ENCODE measurements around the gene CARMIL1. TPM values are rescaled to one million over a fixed set of nuclear protein-coding genes. Genes with fewer than 3 reads are reported as not detected.

CARMIL1 gene
- total RNA-seq, 1 donor from 2014 or later, result 30.4 TPM

- ATAC-seq (no peak), DNase-seq (no peak)
- TF ChIP-seq, protein P1, sequence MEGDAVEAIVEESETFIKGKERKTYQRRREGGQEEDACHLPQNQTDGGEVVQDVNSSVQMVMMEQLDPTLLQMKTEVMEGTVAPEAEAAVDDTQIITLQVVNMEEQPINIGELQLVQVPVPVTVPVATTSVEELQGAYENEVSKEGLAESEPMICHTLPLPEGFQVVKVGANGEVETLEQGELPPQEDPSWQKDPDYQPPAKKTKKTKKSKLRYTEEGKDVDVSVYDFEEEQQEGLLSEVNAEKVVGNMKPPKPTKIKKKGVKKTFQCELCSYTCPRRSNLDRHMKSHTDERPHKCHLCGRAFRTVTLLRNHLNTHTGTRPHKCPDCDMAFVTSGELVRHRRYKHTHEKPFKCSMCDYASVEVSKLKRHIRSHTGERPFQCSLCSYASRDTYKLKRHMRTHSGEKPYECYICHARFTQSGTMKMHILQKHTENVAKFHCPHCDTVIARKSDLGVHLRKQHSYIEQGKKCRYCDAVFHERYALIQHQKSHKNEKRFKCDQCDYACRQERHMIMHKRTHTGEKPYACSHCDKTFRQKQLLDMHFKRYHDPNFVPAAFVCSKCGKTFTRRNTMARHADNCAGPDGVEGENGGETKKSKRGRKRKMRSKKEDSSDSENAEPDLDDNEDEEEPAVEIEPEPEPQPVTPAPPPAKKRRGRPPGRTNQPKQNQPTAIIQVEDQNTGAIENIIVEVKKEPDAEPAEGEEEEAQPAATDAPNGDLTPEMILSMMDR (IDR thresholded peaks at IDR 0.05), result no peak
- no peaks in the 10 kb centered on the region for H3K9me3 ChIP-seq
- intact Hi-C loops (cut with DNase I), result loop anchor here (10.0 kb wide), 1 partner anchor 230 kb away; no protein-coding TSS in a partner anchor
- no peak overlapping the region for H3K27ac ChIP-seq
- peaks cover 10% of the 10 kb centered on the region for H3K4me1 ChIP-seq
- H3K4me3 ChIP-seq, result no peak overlapping the region
- H3K27me3 ChIP-seq (ENCODE audit: low read depth), result no peaks in the 10 kb centered on the region
- peaks cover 12% of the 10 kb centered on the region for H3K36me3 ChIP-seq
Observed at GRCh38 chr6:25494469-25494868, 215.3 kb downstream of the CARMIL1 start.

- Histone ChIP-seq H3K4me1 (no peaks in the 10 kb centered on the region), H3K9me3 (no peaks in the 10 kb centered on the region), H3K27ac (no peak overlapping the region), H3K4me3 (no peak overlapping the region), H3K36me3 (peaks cover 11% of the 10 kb centered on the region), H3K27me3 (ENCODE audit: low read depth) (no peaks in the 10 kb centered on the region)
- intact Hi-C loops (cut with DNase I), result loop anchor here (10.0 kb wide), 1 partner anchor 233 kb away; no protein-coding TSS in a partner anchor
- ATAC-seq (peak in 1 of 2 donors; percentile 49), DNase-seq (no peak)
- TF ChIP-seq, protein P1 (IDR thresholded peaks at IDR 0.05), result no peak
Observed at GRCh38 chr6:25497383-25498040, 218.3 kb downstream of the CARMIL1 start.

GRCh38 chr6:25498505-25498904 lies 219.3 kb downstream of the CARMIL1 start:
- intact Hi-C loops (cut with DNase I), result loop anchor here (10.0 kb wide), 1 partner anchor 234 kb away; no protein-coding TSS in a partner anchor
- Histone ChIP-seq H3K27me3 (ENCODE audit: low read depth) (no peaks in the 10 kb centered on the region), H3K9me3 (no peaks in the 10 kb centered on the region), H3K36me3 (peaks cover 6% of the 10 kb centered on the region), H3K4me1 (no peaks in the 10 kb centered on the region), H3K27ac (no peak overlapping the region), H3K4me3 (no peak overlapping the region)
- TF ChIP-seq, protein P1 (IDR thresholded peaks at IDR 0.05), result no peak
- ATAC-seq (no peak), DNase-seq (no peak)

DNA sequence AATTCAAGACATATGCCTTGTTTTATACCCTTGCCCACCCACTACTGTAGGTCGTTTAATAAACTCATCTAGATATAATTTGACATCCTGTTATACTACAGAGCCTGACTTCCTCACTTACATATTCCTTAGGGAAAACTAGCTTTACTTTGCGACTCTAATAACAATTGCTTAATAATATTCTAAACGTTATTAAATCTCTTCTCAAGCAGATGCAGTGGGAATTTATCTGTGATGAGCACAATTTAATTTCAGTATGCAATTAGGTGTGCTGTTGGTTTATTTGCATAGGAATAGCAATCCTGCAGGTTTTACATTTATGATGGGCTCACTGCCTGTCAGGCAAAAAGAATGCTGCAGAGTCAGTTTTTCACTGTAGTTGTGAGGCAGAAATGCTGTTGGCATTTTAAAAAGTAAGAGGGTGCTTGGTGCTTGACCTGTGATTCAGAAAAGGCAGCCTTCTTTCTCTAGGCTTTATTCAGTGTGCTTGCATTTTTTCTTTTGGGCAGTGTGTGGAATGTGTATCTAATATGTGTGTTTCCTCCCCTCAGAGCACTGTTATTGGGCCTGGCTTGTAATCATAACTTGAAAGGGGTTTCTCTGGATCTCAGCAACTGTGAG lies 220.6 kb downstream of the CARMIL1 start:
- Histone ChIP-seq H3K9me3 (no peaks in the 10 kb centered on the region), H3K27me3 (ENCODE audit: low read depth) (no peaks in the 10 kb centered on the region), H3K36me3 (peaks cover 4% of the 10 kb centered on the region), H3K4me1 (no peaks in the 10 kb centered on the region), H3K4me3 (no peak overlapping the region), H3K27ac (no peak overlapping the region)
- ATAC-seq, result peak; percentile 48 to 77
- intact Hi-C loops (cut with DNase I), result loop anchor here (10.0 kb wide), 1 partner anchor 235 kb away; no protein-coding TSS in a partner anchor
- no peak for DNase-seq
- TF ChIP-seq, protein P1 (IDR thresholded peaks at IDR 0.05), result no peak

- intact Hi-C loops (cut with DNase I), result no loop called here
- no peak for DNase-seq
- TF ChIP-seq, protein P1 (IDR thresholded peaks at IDR 0.05), result no peak
- Histone ChIP-seq H3K27me3 (ENCODE audit: low read depth) (no peaks in the 10 kb centered on the region), H3K4me3 (no peak overlapping the region), H3K36me3 (peaks cover 4% of the 10 kb centered on the region), H3K27ac (no peak overlapping the region), H3K4me1 (no peaks in the 10 kb centered on the region), H3K9me3 (no peaks in the 10 kb centered on the region)
- no peak for ATAC-seq
Observed at GRCh38 chr6:25503686-25504085, 224.5 kb downstream of the CARMIL1 start.

Data from lower lobe of right lung (tissue), 2 donors.